GM21825 (cell line): ENCODE results near the gene NECAB3.
A peak's percentile ranks its signal among the peaks of the same experiment; 100 is the strongest.

Experiments
- ATAC-seq: cut with Tn5 transposase; IDR thresholded peaks from one replicate; pipeline ENCODE4 v1.9.1; 2021; ENCODE audit warnings: mild to moderate bottlenecking, moderate library complexity; ENCODE audit not compliant: unreplicated experiment

NECAB3 gene

GRCh38 chr20:33697129-33697528 lies 22.9 kb upstream of the NECAB3 start:
- ATAC-seq, result no peak

GRCh38 chr20:33696448-33696847 lies 22.2 kb upstream of the NECAB3 start:
- ATAC-seq, result no peak

- no peak for ATAC-seq
These were observed 20.4 kb upstream of the NECAB3 start for GRCh38 chr20:33694639-33695012.

- no peak for ATAC-seq
These were observed 19.8 kb upstream of the NECAB3 start for GRCh38 chr20:33693741-33694638.

- no peak for ATAC-seq
These were observed 19.1 kb upstream of the NECAB3 start for GRCh38 chr20:33693289-33693688.

- ATAC-seq, result no peak
These were observed 15.7 kb upstream of the NECAB3 start for GRCh38 chr20:33689973-33690372.

- no peak for ATAC-seq
These were observed 15.3 kb upstream of the NECAB3 start for GRCh38 chr20:33689493-33689892.

- no peak for ATAC-seq
These were observed 14.8 kb upstream of the NECAB3 start for GRCh38 chr20:33688938-33689424.

GRCh38 chr20:33687993-33688937 lies 14.0 kb upstream of the NECAB3 start:
- ATAC-seq, result no peak

GRCh38 chr20:33687370-33687915 lies 13.2 kb upstream of the NECAB3 start:
- ATAC-seq, result no peak

- ATAC-seq, result no peak
These were observed 12.7 kb upstream of the NECAB3 start for GRCh38 chr20:33686984-33687366.

- peak; percentile 76 for ATAC-seq
These were observed 12.1 kb upstream of the NECAB3 start, which contains the start of gene E2F1 for GRCh38 chr20:33686100-33686983. TSS of gene E2F1 (minus strand) at chr20:33686385. CDS start at chr20:33686264, 121 bp downstream.

- peak; percentile 31 for ATAC-seq
These were observed 11.3 kb upstream of the NECAB3 start for GRCh38 chr20:33685328-33686099.

- ATAC-seq, result no peak
These were observed 10.5 kb upstream of the NECAB3 start for GRCh38 chr20:33684533-33685327.

GRCh38 chr20:33681728-33682353 lies 7.6 kb upstream of the NECAB3 start:
- no peak for ATAC-seq

GRCh38 chr20:33681288-33681687 lies 7.1 kb upstream of the NECAB3 start:
- ATAC-seq, result no peak

GRCh38 chr20:33680686-33681085 lies 6.5 kb upstream of the NECAB3 start:
- ATAC-seq, result no peak
